Measurements from ENCODE around the gene RBM47.
"Not testable (repeated sequence)": the region's sequence is repeated elsewhere in the genome, so short reads cannot be mapped to it uniquely, and the experiment has no call there.

RBM47 gene

DNA sequence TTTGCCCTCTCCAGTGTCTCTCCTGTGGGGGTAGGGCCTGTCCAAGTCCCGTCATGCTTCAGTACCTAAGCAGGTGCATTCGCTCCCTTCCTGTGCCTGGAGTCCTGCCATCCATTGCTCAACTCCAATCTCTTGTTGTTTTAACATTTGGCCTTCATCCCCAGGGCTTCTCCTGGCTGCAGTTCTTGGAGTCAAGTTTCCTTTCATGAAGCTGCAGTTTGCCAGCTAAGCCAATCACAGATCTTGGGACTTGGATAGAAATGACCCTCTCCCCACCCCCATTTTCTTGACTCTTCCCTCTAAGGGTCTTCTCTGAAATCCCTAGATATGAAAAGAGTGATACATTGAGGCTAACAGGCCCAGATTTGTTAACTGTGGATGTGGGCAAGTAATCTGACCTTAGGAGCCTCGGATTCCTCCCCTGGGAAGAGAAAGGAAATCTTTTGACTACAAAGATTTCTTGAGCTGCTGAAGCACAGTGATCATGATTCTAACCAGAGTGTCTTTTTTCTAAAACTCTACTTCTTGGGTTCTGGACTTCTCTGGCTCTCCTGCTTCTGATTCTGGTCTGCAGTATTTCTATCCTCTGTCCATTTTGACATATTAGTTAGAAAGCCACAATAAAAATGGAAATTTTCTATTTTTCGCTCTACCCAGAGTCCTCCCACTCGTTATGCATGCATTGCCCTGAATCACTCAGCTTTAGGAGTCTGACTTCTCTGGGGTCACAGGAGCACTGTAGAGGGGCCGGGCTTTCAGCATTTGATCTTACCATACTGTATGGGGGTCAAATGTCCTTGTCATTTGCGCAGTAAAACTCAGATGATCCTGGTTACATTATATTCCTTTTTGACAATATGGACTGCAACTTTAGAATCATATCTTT, 233.5 kb downstream of the RBM47 start:
- Histone ChIP-seq H3K4me3 (ENCODE audit: low read depth in 1 of 2, low read length in 2 of 2) (no peak overlapping the region), H3K4me1 (ENCODE audit: control insufficient read depth in 1 of 2, insufficient read depth in 2 of 2, low read length in 2 of 2) (no peaks in the 10 kb centered on the region), H3K27ac (ENCODE audit: low read length) (no peak overlapping the region), H3K27me3 (ENCODE audit: low read depth, low read length) (no peaks in the 10 kb centered on the region), H3K9me3 (ENCODE audit: control insufficient read depth in 1 of 2, low read length in 2 of 2) (no peaks in the 10 kb centered on the region), H3K36me3 (ENCODE audit: control insufficient read depth in 1 of 2, insufficient read depth in 2 of 2, low read length in 2 of 2) (no peaks in the 10 kb centered on the region)

DNA sequence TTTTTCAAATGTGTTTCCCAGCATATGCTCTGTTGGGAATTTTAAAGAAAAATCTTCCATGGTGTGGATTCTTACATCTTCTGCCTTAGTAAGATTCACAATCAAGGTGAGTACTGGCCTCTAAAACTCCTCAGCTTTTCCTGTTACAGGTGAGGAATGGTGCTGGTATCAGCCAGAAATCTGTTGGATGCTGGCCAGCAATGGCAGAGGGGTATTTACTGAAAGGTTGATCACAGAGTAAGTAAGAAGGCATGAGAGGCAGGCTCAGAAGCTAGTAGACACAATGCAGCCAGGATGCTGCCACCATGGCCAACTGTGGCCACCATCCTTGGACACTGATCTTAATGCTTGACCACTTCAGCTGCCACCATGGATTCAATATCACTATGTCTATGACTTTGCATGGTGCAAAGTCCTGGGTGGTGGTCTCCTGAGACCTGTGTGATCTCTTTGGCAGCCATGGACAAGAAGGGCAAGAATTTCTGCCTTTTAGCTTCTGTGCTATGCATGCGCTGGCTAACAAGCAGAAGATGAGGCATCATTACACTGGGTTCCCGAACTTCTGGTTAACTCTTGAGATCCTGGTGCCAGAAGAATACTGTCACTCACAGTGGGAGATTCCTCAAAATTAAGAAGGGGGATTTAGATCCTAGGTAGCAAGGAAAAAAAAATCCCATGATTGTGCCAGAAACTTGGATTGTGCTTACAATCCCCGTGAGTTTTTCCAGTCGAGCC, 234.3 kb downstream of the RBM47 start:
- H3K27ac ChIP-seq (ENCODE audit: low read length): no peak overlapping the region
- no peak overlapping the region for H3K4me3 ChIP-seq (ENCODE audit: low read depth in 1 of 2, low read length in 2 of 2)
- H3K4me1 ChIP-seq (ENCODE audit: control insufficient read depth in 1 of 2, insufficient read depth in 2 of 2, low read length in 2 of 2): no peaks in the 10 kb centered on the region

DNA sequence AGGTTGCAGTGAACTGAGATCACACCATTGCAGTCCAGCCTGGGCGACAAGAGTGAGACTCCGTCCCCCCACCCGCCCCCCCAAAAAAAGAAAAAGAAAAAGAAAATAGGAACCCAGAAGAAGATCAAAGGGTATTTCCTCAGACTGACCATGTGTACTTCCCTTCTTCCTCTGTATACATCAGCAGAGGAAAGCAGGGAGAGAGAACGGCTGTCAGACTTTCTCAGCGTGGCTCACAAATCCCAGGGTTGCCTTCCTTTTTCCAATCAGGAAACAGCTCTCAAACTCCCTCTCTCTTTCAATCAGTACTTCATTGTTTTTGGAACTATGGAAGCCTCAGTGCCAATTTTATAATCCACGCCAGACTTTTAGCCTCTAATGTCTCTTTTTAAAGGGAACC, 235.4 kb downstream of the RBM47 start:
- no peak overlapping the region for H3K4me3 ChIP-seq (ENCODE audit: low read depth in 1 of 2, low read length in 2 of 2)
- H3K27me3 ChIP-seq (ENCODE audit: low read depth, low read length): no peaks in the 10 kb centered on the region
- H3K9me3 ChIP-seq (ENCODE audit: control insufficient read depth in 1 of 2, low read length in 2 of 2): no peaks in the 10 kb centered on the region
- no peak overlapping the region for H3K27ac ChIP-seq (ENCODE audit: low read length)
- H3K36me3 ChIP-seq (ENCODE audit: control insufficient read depth in 1 of 2, insufficient read depth in 2 of 2, low read length in 2 of 2): no peaks in the 10 kb centered on the region
- H3K4me1 ChIP-seq (ENCODE audit: control insufficient read depth in 1 of 2, insufficient read depth in 2 of 2, low read length in 2 of 2): no peaks in the 10 kb centered on the region

More for the DNA sequence above, 234.3 kb downstream of the RBM47 start:
- H3K36me3 ChIP-seq (ENCODE audit: control insufficient read depth in 1 of 2, insufficient read depth in 2 of 2, low read length in 2 of 2): no peaks in the 10 kb centered on the region
- no peaks in the 10 kb centered on the region for H3K27me3 ChIP-seq (ENCODE audit: low read depth, low read length)
- H3K9me3 ChIP-seq (ENCODE audit: control insufficient read depth in 1 of 2, low read length in 2 of 2): no peaks in the 10 kb centered on the region

DNA sequence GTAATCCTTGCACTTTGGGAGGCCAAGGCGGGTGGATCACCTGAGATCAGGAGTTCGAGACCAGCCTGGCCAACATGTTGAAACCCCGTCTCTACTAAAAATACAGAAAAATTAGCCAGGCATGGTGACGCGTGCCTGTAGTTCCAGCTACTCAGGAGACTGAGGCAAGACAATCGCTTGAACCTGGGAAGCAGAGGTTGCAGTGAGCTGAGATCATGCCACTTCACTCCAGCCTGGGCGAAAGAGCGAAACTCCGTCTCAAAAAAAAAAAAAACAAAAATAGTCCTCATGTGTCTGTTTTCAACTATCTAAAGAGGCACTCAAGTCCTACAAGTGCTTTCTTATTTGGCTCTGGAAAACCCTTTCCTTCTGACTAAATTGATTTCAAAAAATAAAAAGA, 237.4 kb downstream of the RBM47 start:
- not testable (repeated sequence) for H3K27ac ChIP-seq (ENCODE audit: low read length); H3K4me1 ChIP-seq (ENCODE audit: control insufficient read depth in 1 of 2, insufficient read depth in 2 of 2, low read length in 2 of 2); H3K27me3 ChIP-seq (ENCODE audit: low read depth, low read length); H3K4me3 ChIP-seq (ENCODE audit: low read depth in 1 of 2, low read length in 2 of 2); H3K36me3 ChIP-seq (ENCODE audit: control insufficient read depth in 1 of 2, insufficient read depth in 2 of 2, low read length in 2 of 2); H3K9me3 ChIP-seq (ENCODE audit: control insufficient read depth in 1 of 2, low read length in 2 of 2)

DNA sequence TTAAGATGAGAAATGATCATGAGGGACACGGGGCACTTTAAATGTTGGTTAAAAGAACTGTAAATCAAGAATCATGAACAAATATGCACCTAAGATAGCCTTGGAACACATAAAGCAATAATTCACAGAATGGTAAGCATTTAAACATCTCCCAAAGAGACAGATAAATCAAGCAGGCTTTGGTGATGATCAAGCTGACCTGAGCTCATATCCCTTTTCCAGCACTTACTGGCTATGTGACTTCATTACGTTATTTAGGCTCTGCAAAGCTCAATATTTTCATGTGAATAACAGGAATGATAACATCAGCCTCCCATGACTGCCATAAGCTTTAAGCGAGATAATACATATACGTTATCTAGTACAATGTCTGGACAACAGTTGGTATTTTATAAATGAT, 239.7 kb downstream of the RBM47 start:
- H3K27me3 ChIP-seq (ENCODE audit: low read depth, low read length): no peaks in the 10 kb centered on the region
- H3K4me1 ChIP-seq (ENCODE audit: control insufficient read depth in 1 of 2, insufficient read depth in 2 of 2, low read length in 2 of 2): no peaks in the 10 kb centered on the region
- H3K36me3 ChIP-seq (ENCODE audit: control insufficient read depth in 1 of 2, insufficient read depth in 2 of 2, low read length in 2 of 2): no peaks in the 10 kb centered on the region
- no peaks in the 10 kb centered on the region for H3K9me3 ChIP-seq (ENCODE audit: control insufficient read depth in 1 of 2, low read length in 2 of 2)
- no peak overlapping the region for H3K27ac ChIP-seq (ENCODE audit: low read length)
- no peak overlapping the region for H3K4me3 ChIP-seq (ENCODE audit: low read depth in 1 of 2, low read length in 2 of 2)

DNA sequence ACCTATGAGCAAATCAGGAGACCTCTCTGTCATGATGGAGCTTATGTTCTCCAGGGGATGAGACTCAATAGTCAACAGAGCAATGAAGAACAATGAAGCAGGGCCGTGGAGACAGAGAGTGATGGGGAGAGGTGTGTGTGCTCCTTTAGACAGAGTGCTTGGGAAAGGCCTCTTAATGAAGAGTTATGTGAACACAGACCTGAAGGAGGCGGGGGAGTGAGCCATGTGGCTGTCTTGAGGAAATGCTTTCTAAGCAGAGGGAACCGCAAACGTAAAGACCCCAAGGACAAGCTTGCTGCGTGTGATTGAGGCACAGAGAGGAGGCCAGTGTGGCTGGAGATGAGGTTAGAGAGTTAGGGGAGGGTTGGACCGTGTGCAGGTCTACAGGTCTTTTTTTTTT, 241.4 kb downstream of the RBM47 start:
- H3K36me3 ChIP-seq (ENCODE audit: control insufficient read depth in 1 of 2, insufficient read depth in 2 of 2, low read length in 2 of 2): no peaks in the 10 kb centered on the region
- no peaks in the 10 kb centered on the region for H3K9me3 ChIP-seq (ENCODE audit: control insufficient read depth in 1 of 2, low read length in 2 of 2)
- no peak overlapping the region for H3K27ac ChIP-seq (ENCODE audit: low read length)
- no peaks in the 10 kb centered on the region for H3K4me1 ChIP-seq (ENCODE audit: control insufficient read depth in 1 of 2, insufficient read depth in 2 of 2, low read length in 2 of 2)
- no peak overlapping the region for H3K4me3 ChIP-seq (ENCODE audit: low read depth in 1 of 2, low read length in 2 of 2)
- no peaks in the 10 kb centered on the region for H3K27me3 ChIP-seq (ENCODE audit: low read depth, low read length)

DNA sequence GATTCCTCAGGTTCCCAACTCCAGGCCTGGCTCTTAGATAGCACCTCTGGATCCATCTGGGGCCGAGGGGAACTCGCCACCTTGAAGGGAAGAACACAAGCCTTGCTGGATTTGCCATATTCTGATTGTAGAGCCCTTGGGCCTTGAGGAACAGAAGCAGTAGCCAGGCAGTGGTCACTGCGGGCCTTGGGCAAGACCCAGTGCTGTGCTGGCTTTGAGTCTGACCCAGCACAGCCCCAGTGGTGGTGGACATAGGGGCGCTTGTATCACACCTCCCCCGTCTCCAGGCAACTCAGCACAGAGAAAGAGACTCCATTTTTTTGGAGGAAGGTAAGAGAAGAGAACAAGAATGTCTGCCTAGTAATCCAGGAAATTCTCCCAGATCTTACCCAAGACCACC, 249.0 kb downstream of the RBM47 start:
- Histone ChIP-seq H3K9me3 (ENCODE audit: control insufficient read depth in 1 of 2, low read length in 2 of 2) (no peaks in the 10 kb centered on the region), H3K27me3 (ENCODE audit: low read depth, low read length) (no peaks in the 10 kb centered on the region), H3K4me1 (ENCODE audit: control insufficient read depth in 1 of 2, insufficient read depth in 2 of 2, low read length in 2 of 2) (no peaks in the 10 kb centered on the region), H3K4me3 (ENCODE audit: low read depth in 1 of 2, low read length in 2 of 2) (no peak overlapping the region), H3K36me3 (ENCODE audit: control insufficient read depth in 1 of 2, insufficient read depth in 2 of 2, low read length in 2 of 2) (no peaks in the 10 kb centered on the region), H3K27ac (ENCODE audit: low read length) (no peak overlapping the region)

DNA sequence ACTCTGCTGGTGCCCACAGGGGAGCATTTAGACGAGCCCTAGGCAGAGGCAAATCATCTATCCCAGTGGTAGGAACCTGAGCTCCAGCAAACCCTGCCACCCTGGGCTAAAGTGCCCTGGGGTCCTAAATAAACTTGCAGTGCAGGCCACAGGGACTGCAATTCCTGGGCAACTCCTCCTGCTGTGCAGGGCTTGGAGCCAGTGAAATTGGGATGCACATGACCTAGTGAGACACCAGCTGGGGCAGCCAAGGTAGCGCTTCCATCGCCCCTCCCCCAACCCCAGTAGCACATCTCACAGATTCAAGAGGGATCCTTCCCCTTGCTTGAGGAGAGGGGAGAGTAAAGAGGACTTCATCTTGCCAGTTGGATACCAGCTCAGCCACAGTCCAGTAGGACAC, 250.4 kb downstream of the RBM47 start:
- H3K27ac ChIP-seq (ENCODE audit: low read length): no peak overlapping the region
- no peaks in the 10 kb centered on the region for H3K36me3 ChIP-seq (ENCODE audit: control insufficient read depth in 1 of 2, insufficient read depth in 2 of 2, low read length in 2 of 2)
- H3K4me3 ChIP-seq (ENCODE audit: low read depth in 1 of 2, low read length in 2 of 2): no peak overlapping the region
- no peaks in the 10 kb centered on the region for H3K9me3 ChIP-seq (ENCODE audit: control insufficient read depth in 1 of 2, low read length in 2 of 2)
- H3K27me3 ChIP-seq (ENCODE audit: low read depth, low read length): no peaks in the 10 kb centered on the region
- no peaks in the 10 kb centered on the region for H3K4me1 ChIP-seq (ENCODE audit: control insufficient read depth in 1 of 2, insufficient read depth in 2 of 2, low read length in 2 of 2)

DNA sequence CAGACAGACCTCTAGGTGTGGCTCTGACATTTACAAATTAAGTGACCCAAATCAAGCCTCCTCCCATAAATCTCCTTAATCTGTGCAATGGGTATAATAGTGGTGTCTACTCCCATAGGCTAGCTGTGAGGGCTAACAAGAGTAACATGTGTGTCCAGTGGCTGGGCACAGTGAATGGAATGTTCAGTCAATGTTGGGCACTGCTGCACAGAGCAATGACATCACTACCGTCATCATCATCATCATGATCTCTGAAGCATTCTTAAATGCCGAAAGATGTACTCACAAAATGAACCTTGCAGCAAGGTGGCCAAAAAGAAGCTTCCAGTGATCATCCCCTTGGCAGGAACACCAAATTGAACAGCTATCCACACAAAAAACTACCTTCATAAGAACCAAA, 251.0 kb downstream of the RBM47 start:
- no peaks in the 10 kb centered on the region for H3K36me3 ChIP-seq (ENCODE audit: control insufficient read depth in 1 of 2, insufficient read depth in 2 of 2, low read length in 2 of 2)
- no peaks in the 10 kb centered on the region for H3K9me3 ChIP-seq (ENCODE audit: control insufficient read depth in 1 of 2, low read length in 2 of 2)
- no peak overlapping the region for H3K4me3 ChIP-seq (ENCODE audit: low read depth in 1 of 2, low read length in 2 of 2)
- H3K27me3 ChIP-seq (ENCODE audit: low read depth, low read length): no peaks in the 10 kb centered on the region
- no peak overlapping the region for H3K27ac ChIP-seq (ENCODE audit: low read length)
- no peaks in the 10 kb centered on the region for H3K4me1 ChIP-seq (ENCODE audit: control insufficient read depth in 1 of 2, insufficient read depth in 2 of 2, low read length in 2 of 2)

DNA sequence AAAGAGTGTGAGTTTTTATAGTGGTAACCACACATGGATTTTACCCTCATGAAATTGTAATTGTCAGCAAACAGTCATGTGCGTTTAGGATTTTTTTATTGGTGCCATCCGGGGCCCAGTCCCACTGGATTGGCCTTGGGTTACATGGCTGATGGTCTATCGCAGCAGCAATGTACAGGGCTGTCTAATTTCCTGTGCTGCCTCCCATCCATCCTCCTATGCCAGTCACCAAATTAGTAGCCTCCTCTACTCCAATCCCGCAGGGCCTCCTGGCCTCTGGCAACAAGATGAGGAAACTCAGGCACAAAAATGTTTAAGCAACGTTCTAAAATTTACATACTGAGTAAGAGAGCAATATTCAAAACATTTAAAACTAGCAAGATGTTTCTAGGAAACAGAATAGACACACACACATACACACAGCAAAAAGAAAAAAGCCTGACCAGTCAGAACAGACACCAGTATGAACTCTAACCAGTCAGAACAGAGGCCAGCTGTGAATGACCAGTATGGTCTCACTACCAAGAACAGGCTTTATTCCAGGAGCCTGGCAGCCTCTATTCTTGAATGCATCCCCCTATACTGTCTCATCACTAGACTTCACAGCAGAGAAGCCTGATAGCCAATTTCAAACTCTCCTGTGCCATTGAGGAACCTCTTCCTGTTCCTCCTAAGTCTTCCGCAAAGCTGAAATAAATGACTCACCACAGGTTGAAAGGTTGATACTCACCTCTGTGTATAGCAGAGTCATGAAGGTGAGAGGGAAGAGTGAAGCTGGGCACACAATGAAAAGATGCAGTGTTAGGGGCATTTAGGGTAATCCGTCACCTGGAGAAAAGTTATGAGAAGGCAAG, 251.9 kb downstream of the RBM47 start:
- Histone ChIP-seq H3K36me3 (ENCODE audit: control insufficient read depth in 1 of 2, insufficient read depth in 2 of 2, low read length in 2 of 2) (no peaks in the 10 kb centered on the region), H3K27me3 (ENCODE audit: low read depth, low read length) (no peaks in the 10 kb centered on the region), H3K4me1 (ENCODE audit: control insufficient read depth in 1 of 2, insufficient read depth in 2 of 2, low read length in 2 of 2) (no peaks in the 10 kb centered on the region), H3K4me3 (ENCODE audit: low read depth in 1 of 2, low read length in 2 of 2) (no peak overlapping the region), H3K27ac (ENCODE audit: low read length) (no peak overlapping the region), H3K9me3 (ENCODE audit: control insufficient read depth in 1 of 2, low read length in 2 of 2) (no peaks in the 10 kb centered on the region)

DNA sequence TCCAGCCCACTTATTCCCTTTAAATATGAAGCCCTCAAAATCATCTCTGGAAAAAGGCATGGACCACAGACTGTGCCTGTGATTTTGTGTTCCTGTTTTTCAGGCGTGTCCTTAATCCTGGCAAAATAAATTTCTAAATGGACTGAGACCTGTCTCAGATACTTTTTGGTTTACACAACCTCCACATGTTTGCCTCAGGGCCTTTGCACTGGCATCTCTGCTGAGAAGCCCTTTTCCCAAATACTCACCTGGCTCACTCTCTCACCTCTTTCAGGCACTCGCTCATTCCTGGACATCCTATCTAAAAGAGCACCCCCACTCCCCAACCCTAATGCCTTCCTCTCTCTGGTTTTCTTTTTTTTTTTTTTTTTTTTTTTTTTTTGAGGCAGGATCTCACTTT, 254.0 kb downstream of the RBM47 start:
- H3K27me3 ChIP-seq (ENCODE audit: low read depth, low read length): no peaks in the 10 kb centered on the region
- H3K36me3 ChIP-seq (ENCODE audit: control insufficient read depth in 1 of 2, insufficient read depth in 2 of 2, low read length in 2 of 2): no peaks in the 10 kb centered on the region
- H3K4me1 ChIP-seq (ENCODE audit: control insufficient read depth in 1 of 2, insufficient read depth in 2 of 2, low read length in 2 of 2): no peaks in the 10 kb centered on the region
- no peak overlapping the region for H3K4me3 ChIP-seq (ENCODE audit: low read depth in 1 of 2, low read length in 2 of 2)
- H3K27ac ChIP-seq (ENCODE audit: low read length): no peak overlapping the region
- no peaks in the 10 kb centered on the region for H3K9me3 ChIP-seq (ENCODE audit: control insufficient read depth in 1 of 2, low read length in 2 of 2)

Data from muscle layer of duodenum (tissue), 2 donors.